Fibroblast of skin of back (primary cell): ENCODE results near the gene RAB5A. TPM values are rescaled to one million over a fixed set of nuclear protein-coding genes. Genes with fewer than 3 reads are reported as not detected.
"Not testable (repeated sequence)": the region's sequence is repeated elsewhere in the genome, so short reads cannot be mapped to it uniquely, and the experiment has no call there.

Source experiments
- DNase-seq: peaks from one replicate; pipeline ENCODE4 v3.0.0-alpha.2; 2013
- polyA plus RNA-seq, 2 experiments: library from polyadenylated mRNA; unstranded; fragments of 120-200 nt; gene quantifications; one replicate each; pipeline ENCODE4 v1.2.1, GENCODE V29; 2013; ENCODE audit not compliant: insufficient read length in 2 of 2

The RAB5A gene
- 55.4 TPM for polyA plus RNA-seq (2013, experiment 1 of 2; ENCODE audit: insufficient read length)
- polyA plus RNA-seq (2013, experiment 2 of 2; ENCODE audit: insufficient read length): 60.6 TPM

DNA sequence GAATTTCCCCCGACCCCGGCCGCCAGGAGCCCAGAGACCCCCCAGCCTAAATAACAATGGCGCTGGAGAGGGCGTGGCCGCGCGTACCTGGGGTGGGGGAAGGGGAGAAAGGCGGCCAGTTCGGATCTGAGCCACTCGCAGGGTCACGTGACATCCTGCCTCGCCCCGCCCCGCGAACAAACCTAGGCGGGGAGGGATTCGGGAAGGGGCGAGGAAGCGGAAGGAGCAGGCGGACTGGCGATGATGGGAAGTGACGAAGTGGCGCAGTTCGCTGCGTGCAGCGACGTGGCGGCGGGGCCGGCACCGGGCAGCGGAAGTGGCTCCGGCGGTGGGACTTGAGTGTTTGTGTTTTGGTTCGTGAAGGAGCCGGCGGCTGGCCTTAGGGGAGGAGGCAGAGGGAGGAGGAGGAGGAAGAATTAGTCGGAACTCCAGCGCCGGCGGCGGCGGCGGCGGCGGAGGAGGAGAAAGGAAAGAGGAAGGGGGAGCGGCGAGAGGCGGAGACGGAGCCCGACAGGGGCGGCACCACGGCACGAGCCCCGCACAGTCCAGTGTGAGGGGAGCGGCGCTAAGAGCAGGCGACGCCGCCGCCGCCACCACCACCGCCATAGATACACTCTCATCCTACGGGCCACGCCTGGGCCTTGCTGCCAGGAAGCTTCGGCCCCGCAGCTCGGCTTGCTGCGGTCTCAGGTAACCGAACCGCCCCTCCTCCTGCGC is at the start of gene RAB5A:
Gene RAB5A, plus strand, starts transcription at position 266 of the 717 bp plus-strand sequence. CDS start 3,802 bp downstream, outside the sequence.
- peak; percentile 99 for DNase-seq

GRCh38 chr3:19898721-19899120 is 48.2 kb upstream of the RAB5A start:
- peak; percentile 62 for DNase-seq

GRCh38 chr3:19899264-19899663 is 47.6 kb upstream of the RAB5A start:
- DNase-seq: no peak

- not testable (repeated sequence) for DNase-seq
Observed at GRCh38 chr3:19899833-19900232, 47.1 kb upstream of the RAB5A start.

- peak; percentile 17 for DNase-seq
Observed at GRCh38 chr3:19901337-19901736, 45.6 kb upstream of the RAB5A start.

DNA sequence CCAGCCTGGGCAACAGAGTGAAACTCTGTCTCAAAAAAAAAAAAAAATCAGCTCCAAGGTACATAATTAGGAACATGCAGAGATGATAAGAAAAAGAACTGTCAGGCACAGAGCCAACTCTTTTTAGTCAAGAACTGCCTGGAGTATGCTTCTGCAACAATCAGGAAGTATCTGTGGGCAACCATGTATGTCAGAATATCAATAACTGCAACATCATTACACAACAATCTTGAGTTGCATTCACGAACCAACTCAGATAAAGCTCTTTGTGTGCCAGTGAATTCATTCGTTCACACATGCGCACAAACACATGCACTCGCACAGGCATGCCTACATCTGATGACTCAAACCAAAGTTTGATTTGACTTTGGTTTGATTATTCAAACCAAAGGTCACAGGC is 45.0 kb upstream of the RAB5A start:
- no peak for DNase-seq

DNA sequence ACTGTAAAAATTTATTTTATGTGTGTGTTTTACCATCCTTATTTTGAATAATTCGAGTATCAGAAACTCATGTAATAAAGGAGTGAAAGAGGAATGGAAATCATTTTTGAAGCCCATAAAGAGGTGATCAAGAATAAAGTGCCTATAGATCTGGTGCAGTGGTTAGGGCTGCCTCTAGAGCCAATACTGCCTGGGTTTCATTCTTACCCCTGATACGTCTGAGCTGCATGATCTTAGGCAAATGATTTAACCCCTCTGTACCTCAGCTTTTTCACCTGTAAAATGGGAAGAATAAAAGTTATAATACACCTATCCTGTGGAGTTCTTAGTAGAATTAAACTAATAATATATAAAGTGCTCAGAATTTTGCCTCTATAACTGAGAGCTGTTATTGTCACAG is 43.2 kb upstream of the RAB5A start:
- no peak for DNase-seq

DNA sequence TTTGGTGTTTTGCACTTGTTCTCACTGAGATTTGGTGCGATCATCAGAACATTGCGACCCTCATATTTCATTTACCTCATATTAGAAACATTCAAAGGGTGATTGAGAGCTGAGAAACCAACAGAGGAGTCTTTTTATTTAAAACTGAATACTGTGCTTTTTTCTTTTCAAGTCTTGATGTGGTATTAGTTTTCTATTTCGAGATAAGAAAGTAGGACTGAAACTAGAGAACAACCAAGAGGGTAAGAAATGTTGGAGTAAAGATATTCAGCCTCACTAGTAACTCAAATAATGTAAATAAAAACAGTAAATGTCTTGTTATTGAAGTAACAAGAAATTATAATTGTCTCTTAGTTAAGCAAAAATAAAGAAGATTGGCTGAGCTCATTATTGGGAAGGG is 39.4 kb upstream of the RAB5A start:
- DNase-seq: no peak

GRCh38 chr3:19911452-19911851 is 35.4 kb upstream of the RAB5A start:
- DNase-seq: no peak

GRCh38 chr3:19917167-19917566 is 29.7 kb upstream of the RAB5A start:
- no peak for DNase-seq

GRCh38 chr3:19920401-19921080 is 26.4 kb upstream of the RAB5A start:
- no peak for DNase-seq

DNA sequence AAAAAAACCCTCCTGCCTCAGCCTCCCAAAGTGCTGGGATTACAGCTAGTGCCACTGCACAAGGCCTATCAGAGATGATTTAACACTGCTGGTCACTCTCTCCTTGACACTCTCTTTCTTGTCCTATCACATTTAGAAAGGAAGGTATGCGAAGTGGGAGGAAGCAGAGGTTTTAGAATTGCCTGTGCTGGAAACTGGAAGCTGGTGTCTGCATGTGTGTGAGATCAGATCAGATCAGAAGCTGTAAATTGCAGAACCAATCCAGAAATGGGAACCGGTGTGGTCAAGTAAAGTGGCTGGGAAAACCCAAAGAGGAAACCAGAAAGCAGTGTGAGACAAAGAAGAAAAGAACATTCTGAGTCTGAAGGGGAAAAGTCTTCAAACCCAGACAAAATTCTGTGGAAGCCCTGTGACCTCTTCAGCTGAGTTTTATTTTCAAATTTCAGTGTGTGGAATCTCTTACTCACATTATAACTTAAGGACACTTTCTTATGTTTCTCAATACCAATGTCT is 15.7 kb upstream of the RAB5A start:
- no peak for DNase-seq

DNA sequence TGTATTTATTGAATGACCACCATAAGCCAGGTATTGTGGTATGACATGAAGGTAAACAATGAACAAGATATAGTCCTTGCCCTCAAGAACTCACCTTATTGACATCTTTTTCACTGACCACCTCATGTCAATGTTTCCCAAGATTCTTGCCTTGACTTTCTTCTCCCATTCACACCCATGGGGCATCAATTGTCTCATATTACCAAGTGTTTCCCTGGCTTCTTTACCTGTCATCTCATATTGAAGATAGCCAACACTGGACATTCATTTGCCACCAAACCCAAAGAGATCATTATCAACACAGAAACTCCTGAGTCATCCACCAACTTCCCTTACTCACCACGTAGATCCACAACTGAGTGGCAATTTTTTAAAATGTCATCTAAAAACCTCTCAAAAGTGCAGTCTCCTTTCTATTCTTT is 15.1 kb upstream of the RAB5A start:
- DNase-seq: peak; percentile 6

GRCh38 chr3:19932422-19932821 is 14.5 kb upstream of the RAB5A start:
- no peak for DNase-seq

- peak; percentile 18 for DNase-seq
Observed at GRCh38 chr3:19934098-19934566, 12.8 kb upstream of the RAB5A start, which contains the start of gene EFHB. Gene EFHB, minus strand, starts transcription at chr3:19934217. Its CDS starts 199 bp downstream, at chr3:19934018.

DNA sequence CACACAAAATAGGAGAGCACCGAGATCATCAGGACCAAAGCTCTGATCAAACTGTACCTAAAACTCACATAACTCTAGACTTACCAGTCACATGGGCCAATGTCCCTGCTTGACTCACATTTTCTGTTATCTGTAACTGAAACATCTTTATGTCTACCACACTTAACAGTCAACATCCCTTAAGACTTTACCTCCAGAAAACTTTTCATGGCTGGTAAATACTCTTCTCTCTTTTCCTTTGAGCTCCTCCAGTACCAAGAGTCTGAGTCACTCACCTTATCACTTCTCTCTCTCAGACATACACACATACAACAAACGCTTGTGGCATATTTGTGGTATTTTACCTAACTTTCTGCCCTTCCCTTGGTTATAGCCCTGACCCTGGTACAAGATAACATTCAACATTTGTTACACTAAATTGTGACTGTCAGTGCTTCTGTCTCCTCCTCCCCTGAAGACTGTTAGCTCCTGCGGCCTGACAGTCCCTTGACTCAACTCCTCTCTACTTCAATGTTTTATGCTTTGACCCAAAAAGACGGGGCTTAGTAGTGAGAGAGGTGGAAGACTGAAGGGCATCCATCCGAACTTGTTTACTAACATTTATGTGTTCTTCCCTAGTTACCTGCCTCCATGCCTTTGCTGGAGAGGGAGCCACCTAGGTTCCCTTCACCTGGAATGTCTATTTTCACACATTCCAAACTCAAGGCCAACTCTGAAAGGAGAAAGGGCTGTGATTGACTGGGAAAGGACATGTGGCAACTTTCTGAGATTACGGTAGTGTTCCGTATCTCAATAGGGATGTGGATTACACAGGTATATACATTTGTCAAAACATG is 9.2 kb upstream of the RAB5A start:
- peak; percentile 12 for DNase-seq

DNA sequence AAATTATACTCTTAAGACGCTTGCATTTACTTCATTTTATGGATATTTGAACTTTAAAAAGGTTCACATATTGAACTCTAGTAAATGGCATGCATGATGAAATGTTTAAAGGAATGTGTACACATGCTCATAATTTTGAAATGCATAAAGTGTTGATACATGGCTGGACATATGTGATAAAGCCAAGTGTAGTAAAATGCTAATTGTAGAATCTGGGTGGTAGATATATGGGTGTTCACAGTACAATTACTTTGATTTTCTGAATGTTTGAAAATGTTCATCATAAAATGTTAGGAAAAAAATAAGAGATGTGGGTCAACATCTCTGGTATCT is 8.6 kb upstream of the RAB5A start:
- no peak for DNase-seq

- no peak for DNase-seq
Observed at GRCh38 chr3:19940643-19941042, 6.3 kb upstream of the RAB5A start.

GRCh38 chr3:19945534-19945933 is 1.4 kb upstream of the RAB5A start:
- no peak for DNase-seq

- peak; percentile 2 for DNase-seq
Observed at GRCh38 chr3:19945969-19946831, 697 bp upstream of the RAB5A start.

- peak; percentile 66 for DNase-seq
Observed at GRCh38 chr3:19947549-19948225, 790 bp downstream of the RAB5A start.
